Stimulated activated CD8-positive, alpha-beta memory T cell treated with anti-CD3 and anti-CD28 coated beads, Interleukin-7, amount 100 ng/mL, for 1 hour (primary cell): ENCODE measurements around the gene MRPL18.
"Not testable (repeated sequence)": the region's sequence is repeated elsewhere in the genome, so short reads cannot be mapped to it uniquely, and the experiment has no call there.

Experiments used
- DNase-seq, 2 donors: peaks; one replicate each; pipeline ENCODE4 v3.0.0-alpha.2; 2020; ENCODE audit warnings: low read depth in 2 of 2

MRPL18 gene

GRCh38 chr6:159816775-159817174 lies 26.5 kb downstream of the MRPL18 start:
- DNase-seq, result not testable (repeated sequence)

- no peak for DNase-seq
These were observed 27.9 kb downstream of the MRPL18 start for GRCh38 chr6:159817951-159818739.

GRCh38 chr6:159819098-159819497 lies 28.8 kb downstream of the MRPL18 start:
- DNase-seq, result no peak

- no peak for DNase-seq
These were observed 29.8 kb downstream of the MRPL18 start for GRCh38 chr6:159819932-159820640.

- DNase-seq, result no peak
These were observed 30.9 kb downstream of the MRPL18 start for GRCh38 chr6:159821122-159821521.

GRCh38 chr6:159821726-159822125 lies 31.5 kb downstream of the MRPL18 start:
- DNase-seq, result no peak

GRCh38 chr6:159823953-159824352 lies 33.7 kb downstream of the MRPL18 start:
- DNase-seq, result no peak

- DNase-seq, result not testable (repeated sequence)
These were observed 34.4 kb downstream of the MRPL18 start for GRCh38 chr6:159824690-159825089.

GRCh38 chr6:159826004-159826403 lies 35.7 kb downstream of the MRPL18 start:
- DNase-seq, result no peak

- no peak for DNase-seq
These were observed 36.8 kb downstream of the MRPL18 start for GRCh38 chr6:159826968-159827647.

- DNase-seq, result no peak
These were observed 37.8 kb downstream of the MRPL18 start for GRCh38 chr6:159828074-159828473.

GRCh38 chr6:159829526-159829925 lies 39.3 kb downstream of the MRPL18 start:
- no peak for DNase-seq

GRCh38 chr6:159830501-159831372 lies 40.5 kb downstream of the MRPL18 start:
- DNase-seq, result no peak

- no peak for DNase-seq
These were observed 41.1 kb downstream of the MRPL18 start for GRCh38 chr6:159831373-159831679.

GRCh38 chr6:159832946-159833345 lies 42.7 kb downstream of the MRPL18 start:
- no peak for DNase-seq

- no peak for DNase-seq
These were observed 43.3 kb downstream of the MRPL18 start for GRCh38 chr6:159833556-159833955.

GRCh38 chr6:159833997-159834603 lies 43.8 kb downstream of the MRPL18 start:
- no peak for DNase-seq

- no peak for DNase-seq
These were observed 46.6 kb downstream of the MRPL18 start for GRCh38 chr6:159836718-159837490.

GRCh38 chr6:159837511-159837910 lies 47.2 kb downstream of the MRPL18 start:
- no peak for DNase-seq

GRCh38 chr6:159838020-159838744 lies 47.9 kb downstream of the MRPL18 start:
- DNase-seq, result no peak
